Activated naive CD4-positive, alpha-beta T cell (primary cell): ENCODE data around the gene USP17L13.
"Not testable (repeated sequence)": the region's sequence is repeated elsewhere in the genome, so short reads cannot be mapped to it uniquely, and the experiment has no call there.

Source experiments
- DNase-seq, 4 experiments: peaks; one replicate each; lab custom pipeline; 2025; lab: John Stamatoyannopoulos, UW

The USP17L13 gene, protein sequence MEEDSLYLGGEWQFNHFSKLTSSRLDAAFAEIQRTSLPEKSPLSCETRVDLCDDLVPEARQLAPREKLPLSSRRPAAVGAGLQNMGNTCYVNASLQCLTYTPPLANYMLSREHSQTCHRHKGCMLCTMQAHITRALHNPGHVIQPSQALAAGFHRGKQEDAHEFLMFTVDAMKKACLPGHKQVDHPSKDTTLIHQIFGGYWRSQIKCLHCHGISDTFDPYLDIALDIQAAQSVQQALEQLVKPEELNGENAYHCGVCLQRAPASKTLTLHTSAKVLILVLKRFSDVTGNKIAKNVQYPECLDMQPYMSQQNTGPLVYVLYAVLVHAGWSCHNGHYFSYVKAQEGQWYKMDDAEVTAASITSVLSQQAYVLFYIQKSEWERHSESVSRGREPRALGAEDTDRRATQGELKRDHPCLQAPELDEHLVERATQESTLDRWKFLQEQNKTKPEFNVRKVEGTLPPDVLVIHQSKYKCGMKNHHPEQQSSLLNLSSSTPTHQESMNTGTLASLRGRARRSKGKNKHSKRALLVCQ

DNA sequence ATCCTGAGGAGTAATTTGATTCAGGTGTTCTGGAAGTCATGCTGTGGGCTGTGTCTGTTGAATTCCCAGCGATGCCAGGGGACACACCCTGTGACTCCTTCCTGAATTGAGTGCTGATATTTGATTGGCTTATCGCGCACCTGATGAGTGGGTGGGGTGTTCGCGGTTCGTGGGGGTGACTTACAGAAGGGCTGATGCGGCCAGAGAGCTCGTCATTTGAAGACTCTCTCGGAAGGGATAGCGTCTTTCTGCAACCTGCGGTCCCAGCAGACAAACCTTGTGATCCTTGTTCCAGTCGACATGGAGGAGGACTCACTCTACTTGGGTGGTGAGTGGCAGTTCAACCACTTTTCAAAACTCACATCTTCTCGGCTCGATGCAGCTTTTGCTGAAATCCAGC, at the start of gene USP17L13:
TSS of gene USP17L13 (plus strand) at position 301 of the 400 bp plus-strand sequence. CDS start at position 301, 0 bp downstream.
- DNase-seq = not testable (repeated sequence)

DNA sequence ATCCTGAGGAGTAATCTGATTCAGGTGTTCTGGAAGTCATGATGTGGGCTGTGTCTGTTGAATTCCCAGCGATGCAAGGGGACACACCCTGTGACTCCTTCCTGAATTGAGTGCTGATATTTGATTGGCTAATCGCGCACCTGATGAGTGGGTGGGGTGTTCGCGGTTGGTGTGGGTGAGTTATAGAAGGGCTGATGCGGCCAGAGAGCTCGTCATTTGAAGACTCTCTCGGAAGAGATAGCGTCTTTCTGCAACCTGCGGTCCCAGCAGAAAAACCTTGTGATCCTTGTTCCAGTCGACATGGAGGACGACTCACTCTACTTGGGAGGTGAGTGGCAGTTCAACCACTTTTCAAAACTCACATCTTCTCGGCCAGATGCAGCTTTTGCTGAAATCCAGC, 14.3 kb upstream of the USP17L13 start, which contains the start of gene USP17L10:
TSS of gene USP17L10 (plus strand) at position 301 of the 400 bp plus-strand sequence. CDS start at position 301, 0 bp downstream.
- DNase-seq = not testable (repeated sequence)

DNA sequence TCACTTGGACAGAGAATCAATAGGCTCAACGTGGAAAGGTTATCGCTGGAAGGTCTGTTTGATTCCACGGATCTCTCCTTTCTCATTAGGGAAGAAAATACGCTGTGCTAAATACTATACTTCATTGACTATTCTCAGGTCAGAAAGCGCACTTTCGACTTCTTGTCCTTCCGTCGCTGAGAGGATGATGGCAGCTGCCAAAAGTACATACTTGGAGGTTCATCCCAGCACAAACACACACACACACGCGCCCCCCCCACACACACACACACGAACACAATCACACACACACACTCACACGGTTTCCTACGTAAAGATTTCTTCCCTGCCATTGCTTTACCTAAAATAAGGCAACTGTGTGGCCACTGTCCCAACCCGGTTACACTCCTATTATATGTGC, 10.0 kb upstream of the USP17L13 start:
- DNase-seq = not testable (repeated sequence)

DNA sequence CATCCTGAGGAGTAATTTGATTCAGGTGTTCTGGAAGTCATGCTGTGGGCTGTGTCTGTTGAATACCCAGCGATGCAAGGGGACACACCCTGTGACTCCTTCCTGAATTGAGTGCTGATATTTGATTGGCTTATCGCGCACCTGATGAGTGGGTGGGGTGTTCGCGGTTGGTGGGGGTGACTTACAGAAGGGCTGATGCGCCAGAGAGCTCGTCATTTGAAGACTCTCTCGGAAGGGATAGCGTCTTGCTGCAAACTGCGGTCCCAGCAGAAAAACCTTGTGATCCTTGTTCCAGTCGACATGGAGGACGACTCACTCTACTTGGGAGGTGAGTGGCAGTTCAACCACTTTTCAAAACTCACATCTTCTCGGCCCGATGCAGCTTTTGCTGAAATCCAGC, 9.6 kb upstream of the USP17L13 start, which contains the start of gene USP17L11:
TSS of gene USP17L11 (plus strand) at position 301 of the 400 bp plus-strand sequence. CDS start at position 301, 0 bp downstream.
- not testable (repeated sequence) for DNase-seq

DNA sequence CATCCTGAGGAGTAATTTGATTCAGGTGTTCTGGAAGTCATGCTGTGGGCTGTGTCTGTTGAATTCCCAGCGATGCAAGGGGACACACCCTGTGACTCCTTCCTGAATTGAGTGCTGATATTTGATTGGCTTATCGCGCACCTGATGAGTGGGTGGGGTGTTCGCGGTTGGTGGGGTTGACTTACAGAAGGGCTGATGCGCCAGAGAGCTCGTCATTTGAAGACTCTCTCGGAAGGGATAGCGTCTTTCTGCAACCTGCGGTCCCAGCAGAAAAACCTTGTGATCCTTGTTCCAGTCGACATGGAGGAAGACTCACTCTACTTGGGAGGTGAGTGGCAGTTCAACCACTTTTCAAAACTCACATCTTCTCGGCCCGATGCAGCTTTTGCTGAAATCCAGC, 4.8 kb upstream of the USP17L13 start, which contains the start of gene USP17L12:
TSS of gene USP17L12 (plus strand) at position 301 of the 400 bp plus-strand sequence. CDS start at position 301, 0 bp downstream.
- not testable (repeated sequence) for DNase-seq

DNA sequence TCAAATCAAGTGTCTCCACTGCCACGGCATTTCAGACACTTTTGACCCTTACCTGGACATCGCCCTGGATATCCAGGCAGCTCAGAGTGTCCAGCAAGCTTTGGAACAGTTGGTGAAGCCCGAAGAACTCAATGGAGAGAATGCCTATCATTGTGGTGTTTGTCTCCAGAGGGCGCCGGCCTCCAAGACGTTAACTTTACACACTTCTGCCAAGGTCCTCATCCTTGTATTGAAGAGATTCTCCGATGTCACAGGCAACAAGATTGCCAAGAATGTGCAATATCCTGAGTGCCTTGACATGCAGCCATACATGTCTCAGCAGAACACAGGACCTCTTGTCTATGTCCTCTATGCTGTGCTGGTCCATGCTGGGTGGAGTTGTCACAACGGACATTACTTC, 5.6 kb downstream of the USP17L13 start:
- not testable (repeated sequence) for DNase-seq

DNA sequence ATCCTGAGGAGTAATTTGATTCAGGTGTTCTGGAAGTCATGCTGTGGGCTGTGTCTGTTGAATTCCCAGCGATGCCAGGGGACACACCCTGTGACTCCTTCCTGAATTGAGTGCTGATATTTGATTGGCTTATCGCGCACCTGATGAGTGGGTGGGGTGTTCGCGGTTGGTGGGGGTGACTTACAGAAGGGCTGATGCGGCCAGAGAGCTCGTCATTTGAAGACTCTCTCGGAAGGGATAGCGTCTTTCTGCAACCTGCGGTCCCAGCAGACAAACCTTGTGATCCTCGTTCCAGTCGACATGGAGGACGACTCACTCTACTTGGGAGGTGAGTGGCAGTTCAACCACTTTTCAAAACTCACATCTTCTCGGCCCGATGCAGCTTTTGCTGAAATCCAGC, 9.4 kb downstream of the USP17L13 start, which contains the start of gene USP17L15:
TSS of gene USP17L15 (plus strand) at position 301 of the 400 bp plus-strand sequence. CDS start at position 301, 0 bp downstream.
- DNase-seq = not testable (repeated sequence)

DNA sequence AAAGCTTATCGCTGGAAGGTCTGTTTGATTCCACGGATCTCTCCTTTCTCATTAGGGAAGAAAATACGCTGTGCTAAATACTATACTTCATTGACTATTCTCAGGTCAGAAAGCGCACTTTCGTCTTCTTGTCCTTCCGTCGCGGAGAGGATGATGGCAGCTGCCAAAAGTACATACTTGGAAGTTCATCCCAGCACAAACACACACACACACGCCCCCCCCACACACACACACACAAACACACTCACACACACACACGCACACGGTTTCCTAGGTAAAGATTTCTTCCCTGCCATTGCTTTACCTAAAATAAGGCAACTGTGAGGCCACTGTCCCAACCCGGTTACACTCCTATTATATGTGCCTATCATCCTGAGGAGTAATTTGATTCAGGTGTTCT, 13.8 kb downstream of the USP17L13 start:
- DNase-seq = not testable (repeated sequence)

DNA sequence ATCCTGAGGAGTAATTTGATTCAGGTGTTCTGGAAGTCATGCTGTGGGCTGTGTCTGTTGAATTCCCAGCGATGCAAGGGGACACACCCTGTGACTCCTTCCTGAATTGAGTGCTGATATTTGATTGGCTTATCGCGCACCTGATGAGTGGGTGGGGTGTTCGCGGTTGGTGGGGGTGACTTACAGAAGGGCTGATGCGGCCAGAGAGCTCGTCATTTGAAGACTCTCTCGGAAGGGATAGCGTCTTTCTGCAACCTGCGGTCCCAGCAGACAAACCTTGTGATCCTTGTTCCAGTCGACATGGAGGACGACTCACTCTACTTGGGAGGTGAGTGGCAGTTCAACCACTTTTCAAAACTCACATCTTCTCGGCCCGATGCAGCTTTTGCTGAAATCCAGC, 18.9 kb downstream of the USP17L13 start, which contains the start of gene USP17L17:
TSS of gene USP17L17 (plus strand) at position 301 of the 400 bp plus-strand sequence. CDS start at position 301, 0 bp downstream.
- DNase-seq = not testable (repeated sequence)

DNA sequence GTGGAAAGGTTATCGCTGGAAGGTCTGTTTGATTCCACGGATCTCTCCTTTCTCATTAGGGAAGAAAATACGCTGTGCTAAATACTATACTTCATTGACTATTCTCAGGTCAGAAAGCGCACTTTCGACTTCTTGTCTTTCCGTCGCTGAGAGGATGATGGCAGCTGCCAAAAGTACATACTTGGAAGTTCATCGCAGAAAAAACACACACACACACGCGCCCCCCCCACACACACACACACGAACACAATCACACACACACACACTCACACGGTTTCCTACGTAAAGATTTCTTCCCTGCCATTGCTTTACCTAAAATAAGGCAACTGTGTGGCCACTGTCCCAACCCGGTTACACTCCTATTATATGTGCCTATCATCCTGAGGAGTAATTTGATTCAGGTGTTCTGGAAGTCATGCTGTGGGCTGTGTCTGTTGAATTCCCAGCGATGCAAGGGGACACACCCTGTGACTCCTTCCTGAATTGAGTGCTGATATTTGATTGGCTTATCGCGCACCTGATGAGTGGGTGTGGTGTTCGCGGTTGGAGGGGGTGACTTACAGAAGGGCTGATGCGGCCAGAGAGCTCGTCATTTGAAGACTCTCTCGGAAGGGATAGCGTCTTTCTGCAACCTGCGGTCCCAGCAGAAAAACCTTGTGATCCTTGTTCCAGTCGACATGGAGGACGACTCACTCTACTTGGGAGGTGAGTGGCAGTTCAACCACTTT, 23.4 kb downstream of the USP17L13 start, which contains the start of gene USP17L18:
TSS of gene USP17L18 (plus strand) at position 678 of the 728 bp plus-strand sequence. CDS start at position 678, 0 bp downstream.
- not testable (repeated sequence) for DNase-seq

DNA sequence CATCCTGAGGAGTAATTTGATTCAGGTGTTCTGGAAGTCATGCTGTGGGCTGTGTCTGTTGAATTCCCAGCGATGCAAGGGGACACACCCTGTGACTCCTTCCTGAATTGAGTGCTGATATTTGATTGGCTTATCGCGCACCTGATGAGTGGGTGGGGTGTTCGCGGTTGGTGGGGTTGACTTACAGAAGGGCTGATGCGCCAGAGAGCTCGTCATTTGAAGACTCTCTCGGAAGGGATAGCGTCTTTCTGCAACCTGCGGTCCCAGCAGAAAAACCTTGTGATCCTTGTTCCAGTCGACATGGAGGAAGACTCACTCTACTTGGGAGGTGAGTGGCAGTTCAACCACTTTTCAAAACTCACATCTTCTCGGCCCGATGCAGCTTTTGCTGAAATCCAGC, 28.4 kb downstream of the USP17L13 start, which contains the start of gene USP17L19:
TSS of gene USP17L19 (plus strand) at position 301 of the 400 bp plus-strand sequence. CDS start at position 301, 0 bp downstream.
- DNase-seq = not testable (repeated sequence)

DNA sequence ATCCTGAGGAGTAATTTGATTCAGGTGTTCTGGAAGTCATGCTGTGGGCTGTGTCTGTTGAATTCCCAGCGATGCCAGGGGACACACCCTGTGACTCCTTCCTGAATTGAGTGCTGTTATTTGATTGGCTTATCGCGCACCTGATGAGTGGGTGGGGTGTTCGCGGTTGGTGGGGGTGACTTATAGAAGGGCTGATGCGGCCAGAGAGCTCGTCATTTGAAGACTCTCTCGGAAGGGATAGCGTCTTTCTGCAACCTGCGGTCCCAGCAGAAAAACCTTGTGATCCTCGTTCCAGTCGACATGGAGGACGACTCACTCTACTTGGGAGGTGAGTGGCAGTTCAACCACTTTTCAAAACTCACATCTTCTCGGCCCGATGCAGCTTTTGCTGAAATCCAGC, 33.1 kb downstream of the USP17L13 start, which contains the start of gene USP17L20:
TSS of gene USP17L20 (plus strand) at position 301 of the 400 bp plus-strand sequence. CDS start at position 301, 0 bp downstream.
- not testable (repeated sequence) for DNase-seq

DNA sequence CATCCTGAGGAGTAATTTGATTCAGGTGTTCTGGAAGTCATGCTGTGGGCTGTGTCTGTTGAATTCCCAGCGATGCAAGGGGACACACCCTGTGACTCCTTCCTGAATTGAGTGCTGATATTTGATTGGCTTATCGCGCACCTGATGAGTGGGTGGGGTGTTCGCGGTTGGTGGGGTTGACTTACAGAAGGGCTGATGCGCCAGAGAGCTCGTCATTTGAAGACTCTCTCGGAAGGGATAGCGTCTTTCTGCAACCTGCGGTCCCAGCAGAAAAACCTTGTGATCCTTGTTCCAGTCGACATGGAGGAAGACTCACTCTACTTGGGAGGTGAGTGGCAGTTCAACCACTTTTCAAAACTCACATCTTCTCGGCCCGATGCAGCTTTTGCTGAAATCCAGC, 37.9 kb downstream of the USP17L13 start, which contains the start of gene USP17L21:
TSS of gene USP17L21 (plus strand) at position 301 of the 400 bp plus-strand sequence. CDS start at position 301, 0 bp downstream.
- not testable (repeated sequence) for DNase-seq

DNA sequence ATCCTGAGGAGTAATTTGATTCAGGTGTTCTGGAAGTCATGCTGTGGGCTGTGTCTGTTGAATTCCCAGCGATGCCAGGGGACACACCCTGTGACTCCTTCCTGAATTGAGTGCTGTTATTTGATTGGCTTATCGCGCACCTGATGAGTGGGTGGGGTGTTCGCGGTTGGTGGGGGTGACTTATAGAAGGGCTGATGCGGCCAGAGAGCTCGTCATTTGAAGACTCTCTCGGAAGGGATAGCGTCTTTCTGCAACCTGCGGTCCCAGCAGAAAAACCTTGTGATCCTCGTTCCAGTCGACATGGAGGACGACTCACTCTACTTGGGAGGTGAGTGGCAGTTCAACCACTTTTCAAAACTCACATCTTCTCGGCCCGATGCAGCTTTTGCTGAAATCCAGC, 42.6 kb downstream of the USP17L13 start, which contains the start of gene USP17L22:
TSS of gene USP17L22 (plus strand) at position 301 of the 400 bp plus-strand sequence. CDS start at position 301, 0 bp downstream.
- DNase-seq = not testable (repeated sequence)

DNA sequence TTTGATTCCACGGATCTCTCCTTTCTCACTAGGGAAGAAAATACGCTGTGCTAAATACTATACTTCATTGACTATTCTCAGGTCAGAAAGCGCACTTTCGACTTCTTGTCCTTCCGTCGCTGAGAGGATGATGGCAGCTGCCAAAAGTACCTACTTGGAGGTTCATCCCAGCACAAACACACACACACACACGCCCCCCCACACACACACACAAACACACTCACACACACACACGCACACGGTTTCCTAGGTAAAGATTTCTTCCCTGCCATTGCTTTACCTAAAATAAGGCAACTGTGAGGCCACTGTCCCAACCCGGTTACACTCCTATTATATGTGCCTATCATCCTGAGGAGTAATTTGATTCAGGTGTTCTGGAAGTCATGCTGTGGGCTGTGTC, 47.0 kb downstream of the USP17L13 start:
- not testable (repeated sequence) for DNase-seq
